Mesodermal cell (in vitro differentiated cells): ENCODE data around the gene PPP1R1C. TPM values are rescaled to one million over a fixed set of nuclear protein-coding genes. Genes with fewer than 3 reads are reported as not detected.

Experiments
- H3K27ac ChIP-seq: 2 replicates; pipeline ENCODE4 v1.7.0; 2013; ENCODE audit warnings: mild to moderate bottlenecking, low read depth, low read length, moderate library complexity; ENCODE audit not compliant: severe bottlenecking
- H3K36me3 ChIP-seq: 2 replicates; pipeline ENCODE4 v1.7.1; 2013; ENCODE audit warnings: mild to moderate bottlenecking, low read length, moderate library complexity; ENCODE audit not compliant: control insufficient read depth, insufficient read depth
- H3K4me1 ChIP-seq: one replicate; pipeline ENCODE4 v1.7.1; 2013; ENCODE audit warnings: mild to moderate bottlenecking, low read length; ENCODE audit not compliant: insufficient read depth, control insufficient read depth, poor library complexity, severe bottlenecking
- H3K4me3 ChIP-seq: 2 replicates; pipeline ENCODE4 v1.7.0; 2013; ENCODE audit warnings: low read length, control low read depth, mild to moderate bottlenecking; ENCODE audit not compliant: insufficient read depth, poor library complexity, severe bottlenecking; ENCODE audit errors: extremely low read depth
- H3K9me3 ChIP-seq: 2 replicates; pipeline ENCODE4 v1.7.1; 2013; ENCODE audit warnings: mild to moderate bottlenecking, low read length, moderate library complexity; ENCODE audit not compliant: control insufficient read depth
- WGBS, 2 experiments: methylation state at CpG; one replicate each; pipeline ENCODE4 v1.1.5; 2013; ENCODE audit warnings: missing lambda C conversion rate in 2 of 2; ENCODE audit not compliant: insufficient coverage in 2 of 2; 5-methylcytosine and 5-hydroxymethylcytosine counted together
- polyA plus RNA-seq, 2 experiments: library from polyadenylated mRNA; stranded (reverse); fragments of 50-300 nt; gene quantifications; one replicate each; pipeline ENCODE4 v1.2.3, GENCODE V29; 2013

Gene PPP1R1C, protein sequence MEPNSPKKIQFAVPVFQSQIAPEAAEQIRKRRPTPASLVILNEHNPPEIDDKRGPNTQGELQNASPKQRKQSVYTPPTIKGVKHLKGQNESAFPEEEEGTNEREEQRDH
- polyA plus RNA-seq (2013, experiment 1 of 2): 2.2 TPM
- polyA plus RNA-seq (2013, experiment 2 of 2): 1.6 TPM

DNA sequence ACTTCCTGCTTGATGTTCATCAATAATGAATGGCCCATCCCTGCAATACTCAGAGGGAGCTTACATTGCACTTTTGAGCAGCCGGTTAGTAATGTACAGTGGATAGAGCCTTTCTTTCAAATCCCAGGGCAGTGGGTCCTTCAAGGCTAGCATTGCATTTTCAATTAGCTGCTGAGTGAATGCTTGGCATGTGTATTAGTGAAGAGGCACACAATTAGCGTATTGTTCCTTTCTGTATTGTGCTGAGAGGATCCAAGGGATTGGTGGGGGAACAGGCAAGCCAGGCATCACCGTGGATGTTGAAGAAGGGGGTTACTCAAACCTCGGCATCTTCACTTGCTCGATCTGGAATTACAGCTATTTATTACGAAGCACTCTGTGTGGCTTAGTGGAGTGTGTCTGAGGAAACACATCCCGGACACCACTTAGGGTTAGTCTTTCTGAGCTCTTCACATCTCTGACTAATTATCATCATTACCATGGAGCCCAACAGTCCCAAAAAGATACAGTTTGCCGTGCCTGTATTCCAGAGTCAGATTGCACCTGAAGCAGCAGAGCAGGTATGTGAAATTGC, at the start of gene PPP1R1C:
Gene PPP1R1C, plus strand, starts transcription at position 222 of the 574 bp plus-strand sequence. Its CDS starts 258 bp downstream, at position 480.
- 87 to 93% methylated on average over 3 to 8 of the region's 8 CpGs for WGBS, 2 experiments
- Histone ChIP-seq H3K4me3 (no peak within 1 kb of the TSS), H3K4me1 (no peaks in the 10 kb centered on the region), H3K36me3 (no peaks in the 10 kb centered on the region), H3K27ac (no peak within 1 kb of the TSS), H3K9me3 (no peaks in the 10 kb centered on the region)

DNA sequence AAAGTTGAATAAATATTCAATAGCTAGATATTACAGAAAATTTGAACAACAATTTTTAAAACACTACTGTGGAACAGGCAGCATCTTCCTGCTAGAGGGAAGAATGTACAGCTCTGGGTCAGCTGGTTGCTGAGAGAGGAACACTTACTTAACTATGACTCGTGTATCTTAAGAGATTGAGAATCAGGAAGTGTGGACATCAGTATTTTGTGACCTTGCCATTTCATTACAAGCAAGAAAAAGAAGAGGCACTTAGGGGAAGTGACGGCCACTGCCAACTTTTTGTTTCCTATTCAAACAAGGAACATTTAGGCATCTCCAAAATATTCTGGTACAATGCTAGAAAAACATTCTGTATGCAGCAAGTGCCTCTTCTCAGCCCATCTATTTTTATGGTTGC, 48.2 kb upstream of the PPP1R1C start:
- H3K4me1 ChIP-seq: no peaks in the 10 kb centered on the region
- WGBS, 2 experiments: 60% methylated on average over 1 of the region's 2 CpGs; no CpG with 5 or more reads in 1 of the 2 experiments
- no peak overlapping the region for H3K4me3 ChIP-seq
- H3K27ac ChIP-seq: no peak overlapping the region
- H3K9me3 ChIP-seq: no peaks in the 10 kb centered on the region
- H3K36me3 ChIP-seq: no peaks in the 10 kb centered on the region

DNA sequence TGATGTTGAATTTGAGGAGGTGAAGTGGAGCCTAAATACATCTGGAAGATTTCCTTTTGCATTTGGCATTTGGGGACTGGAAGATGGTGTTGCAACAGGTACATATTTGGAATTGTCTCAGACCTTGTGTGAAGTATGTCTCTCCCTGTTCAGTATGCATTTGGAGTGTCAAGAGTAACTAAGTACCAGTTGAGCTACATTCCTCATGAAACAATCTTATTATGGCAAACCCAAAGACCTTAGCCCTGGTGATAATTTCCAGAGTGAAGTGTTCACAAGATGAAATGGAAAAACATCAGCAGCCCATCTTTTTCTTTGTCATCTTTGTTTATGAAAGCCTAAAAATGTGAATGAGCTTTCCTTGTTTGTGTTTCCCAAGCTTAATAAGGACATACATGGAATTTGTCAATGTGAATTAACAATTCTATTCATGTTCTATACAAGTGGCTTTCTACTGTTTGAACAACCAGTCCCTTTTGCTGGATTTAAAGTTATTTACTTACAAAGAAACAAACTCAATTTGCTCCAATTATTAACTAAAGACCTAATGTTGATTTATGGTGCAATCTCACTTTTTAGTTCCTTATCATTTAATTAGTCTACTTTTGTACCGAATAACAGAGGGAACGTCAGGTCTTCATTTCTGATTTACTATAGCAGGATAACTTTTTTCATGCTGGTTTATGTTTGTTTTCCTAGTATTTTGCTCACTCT, 42.1 kb upstream of the PPP1R1C start:
- H3K4me3 ChIP-seq: no peak overlapping the region
- H3K4me1 ChIP-seq: peaks cover 6% of the 10 kb centered on the region
- H3K9me3 ChIP-seq: no peaks in the 10 kb centered on the region
- WGBS, 2 experiments: 100% methylated on average over 2 of the region's 2 CpGs; no CpG with 5 or more reads in 1 of the 2 experiments
- peak overlapping the region; percentile 37 for H3K27ac ChIP-seq
- H3K36me3 ChIP-seq: no peaks in the 10 kb centered on the region

DNA sequence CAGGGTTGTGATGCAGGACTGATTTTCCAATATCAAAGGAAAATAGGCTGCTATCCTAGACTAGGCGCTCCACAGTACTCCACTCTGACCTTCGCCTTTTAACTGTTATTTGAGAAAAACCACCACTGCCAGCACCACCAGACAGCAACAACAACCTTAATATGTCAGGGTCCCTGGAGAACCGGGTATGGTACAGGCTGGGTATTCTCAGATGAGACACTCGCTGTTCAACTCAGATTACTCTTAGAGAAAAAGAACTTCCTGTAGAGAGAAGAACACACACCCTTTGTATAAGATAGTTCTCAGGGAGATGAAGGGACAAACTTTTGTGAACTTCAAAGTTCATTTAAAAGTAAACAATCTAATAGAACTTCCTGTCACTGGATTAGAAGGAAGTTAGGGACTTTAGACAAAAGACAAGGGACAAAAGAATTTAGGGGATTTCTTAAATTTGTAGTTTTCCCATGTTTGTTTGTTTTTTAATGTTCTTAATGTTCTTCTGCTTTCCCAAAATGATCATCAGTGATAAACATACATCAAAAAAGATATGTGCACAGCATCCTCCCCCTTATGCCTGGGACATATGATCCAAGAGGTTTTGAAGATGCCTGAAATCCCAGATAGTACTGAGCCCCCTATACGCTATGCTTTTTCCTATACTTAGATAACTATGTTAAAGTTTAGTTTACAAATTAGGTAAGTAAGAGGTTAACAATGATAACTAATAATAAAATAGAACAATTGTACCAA, 41.3 kb upstream of the PPP1R1C start:
- H3K27ac ChIP-seq: peak overlapping the region; percentile 37
- WGBS, 2 experiments: 100% methylated on average over 2 of the region's 5 CpGs
- peaks cover 6% of the 10 kb centered on the region for H3K4me1 ChIP-seq
- H3K4me3 ChIP-seq: no peak overlapping the region
- H3K36me3 ChIP-seq: no peaks in the 10 kb centered on the region
- H3K9me3 ChIP-seq: no peaks in the 10 kb centered on the region

DNA sequence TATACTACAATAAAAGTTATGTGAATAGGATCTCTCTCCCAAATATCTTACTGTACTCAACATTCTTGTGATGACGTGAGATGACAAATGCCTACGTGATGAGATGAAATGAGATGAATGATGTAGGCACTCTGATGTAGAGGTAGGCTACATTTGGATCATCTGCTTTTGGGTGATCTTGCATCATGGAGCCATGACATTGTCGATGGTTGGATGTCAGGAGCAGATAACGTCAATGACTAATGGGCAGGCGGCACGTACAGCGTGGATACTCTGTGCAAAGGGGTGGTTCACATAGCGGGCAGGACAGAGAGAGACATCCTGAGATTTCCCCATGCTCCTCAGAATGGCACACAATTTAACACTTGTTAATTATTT, 40.8 kb upstream of the PPP1R1C start:
- WGBS, 2 experiments: 91 to 94% methylated on average over 5 to 7 of the region's 8 CpGs
- Histone ChIP-seq H3K4me3 (no peak overlapping the region), H3K36me3 (no peaks in the 10 kb centered on the region), H3K9me3 (no peaks in the 10 kb centered on the region), H3K4me1 (peaks cover 6% of the 10 kb centered on the region), H3K27ac (no peak overlapping the region)

DNA sequence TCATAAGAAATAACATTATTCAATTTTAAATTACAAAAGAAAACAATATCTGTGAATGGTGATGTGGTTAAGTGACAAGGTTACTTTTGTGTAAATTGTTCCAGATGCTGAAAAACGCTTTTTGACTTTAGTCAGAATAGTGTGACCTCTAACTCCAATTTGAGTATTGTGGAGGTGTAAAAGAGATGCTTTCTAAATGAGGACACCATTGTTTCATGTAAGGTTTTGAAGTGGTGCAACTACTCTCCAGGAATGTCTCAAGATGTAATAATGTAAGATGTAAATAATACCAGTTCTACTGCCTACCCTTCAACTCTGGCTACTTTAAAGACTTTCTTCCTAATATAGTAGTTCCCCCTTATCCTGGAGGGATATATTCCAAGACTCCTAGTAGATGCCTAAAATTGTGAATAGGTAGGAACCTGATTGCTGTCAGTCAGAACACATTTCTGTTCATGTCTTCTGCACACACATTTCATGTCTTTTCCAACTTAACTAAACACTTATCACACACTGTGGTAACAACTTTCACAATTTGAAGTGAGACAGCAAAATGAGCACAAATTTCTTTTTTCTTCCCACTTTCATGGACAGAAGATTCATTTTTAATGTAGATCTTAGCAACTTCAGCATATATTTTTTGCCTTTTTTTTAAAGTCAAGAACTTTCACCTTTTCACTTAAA, 39.1 kb upstream of the PPP1R1C start:
- Histone ChIP-seq H3K9me3 (no peaks in the 10 kb centered on the region), H3K27ac (no peak overlapping the region), H3K4me1 (peaks cover 10% of the 10 kb centered on the region), H3K4me3 (no peak overlapping the region), H3K36me3 (no peaks in the 10 kb centered on the region)
- WGBS, 2 experiments: 83 to 86% methylated on average over 1 of the region's 1 CpG

DNA sequence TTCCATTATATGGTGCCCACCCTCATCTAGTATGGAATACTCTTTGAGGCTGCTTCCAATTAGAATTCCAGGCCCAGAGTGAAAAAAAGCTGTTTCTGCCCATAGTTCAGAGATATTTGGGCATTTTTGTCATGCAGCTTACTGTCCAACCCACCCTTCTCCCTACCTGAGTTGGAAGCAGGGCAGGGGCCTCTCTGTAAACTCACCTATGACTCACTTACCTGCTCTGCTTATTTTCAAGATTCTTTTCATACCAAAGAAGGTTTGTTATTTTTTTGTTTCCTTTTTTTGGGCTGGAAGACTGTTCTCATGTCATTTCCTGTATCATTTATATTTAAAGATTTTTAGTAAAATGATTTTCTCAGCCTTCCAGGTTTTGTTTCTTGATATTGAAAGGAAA, 38.4 kb upstream of the PPP1R1C start:
- Histone ChIP-seq H3K4me3 (no peak overlapping the region), H3K27ac (no peak overlapping the region), H3K9me3 (no peaks in the 10 kb centered on the region), H3K36me3 (no peaks in the 10 kb centered on the region), H3K4me1 (peaks cover 10% of the 10 kb centered on the region)

DNA sequence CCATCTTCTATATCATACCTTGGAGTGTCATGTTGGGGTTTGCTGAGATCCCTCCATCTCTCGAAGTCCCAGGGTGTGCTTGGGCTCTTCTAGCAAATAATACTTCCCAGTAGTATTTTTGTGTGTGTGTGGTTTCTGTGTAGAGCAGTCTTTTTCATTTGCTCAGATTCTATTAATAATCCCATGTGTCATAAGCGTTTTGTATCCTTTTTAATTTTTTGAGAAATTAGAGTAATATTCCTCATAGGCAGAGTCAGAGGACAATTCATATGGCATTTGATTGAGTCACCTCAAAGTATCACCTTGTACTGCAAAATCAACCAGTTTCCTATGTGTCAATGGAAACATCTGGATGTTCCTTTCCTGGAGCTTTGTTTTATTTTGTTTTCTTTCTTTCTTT, 37.4 kb upstream of the PPP1R1C start:
- WGBS, 2 experiments: 80% methylated on average over 1 of the region's 2 CpGs; no CpG with 5 or more reads in 1 of the 2 experiments
- Histone ChIP-seq H3K4me1 (peaks cover 13% of the 10 kb centered on the region), H3K27ac (no peak overlapping the region), H3K9me3 (no peaks in the 10 kb centered on the region), H3K4me3 (no peak overlapping the region), H3K36me3 (no peaks in the 10 kb centered on the region)

DNA sequence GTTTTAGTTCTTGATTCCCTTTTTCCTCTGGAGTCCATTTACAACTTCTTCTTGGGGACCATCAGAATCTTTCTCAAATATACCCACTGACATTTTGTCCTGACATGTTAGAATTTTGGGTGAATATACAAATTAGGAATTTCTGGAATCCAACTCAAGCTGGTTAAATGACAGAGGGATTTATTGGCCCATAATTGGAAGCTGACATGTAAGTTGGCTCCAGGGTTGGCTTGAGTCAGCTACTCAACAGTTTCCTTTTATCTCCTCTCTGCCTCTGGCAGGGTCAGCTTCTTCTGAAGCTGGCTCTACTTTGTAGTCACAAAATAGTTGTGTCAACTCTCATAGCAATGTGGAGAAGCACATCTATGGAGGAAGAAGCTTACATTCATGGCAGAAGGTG, 36.6 kb upstream of the PPP1R1C start:
- Histone ChIP-seq H3K36me3 (no peaks in the 10 kb centered on the region), H3K9me3 (no peaks in the 10 kb centered on the region), H3K4me1 (peaks cover 9% of the 10 kb centered on the region), H3K4me3 (no peak overlapping the region), H3K27ac (no peak overlapping the region)

DNA sequence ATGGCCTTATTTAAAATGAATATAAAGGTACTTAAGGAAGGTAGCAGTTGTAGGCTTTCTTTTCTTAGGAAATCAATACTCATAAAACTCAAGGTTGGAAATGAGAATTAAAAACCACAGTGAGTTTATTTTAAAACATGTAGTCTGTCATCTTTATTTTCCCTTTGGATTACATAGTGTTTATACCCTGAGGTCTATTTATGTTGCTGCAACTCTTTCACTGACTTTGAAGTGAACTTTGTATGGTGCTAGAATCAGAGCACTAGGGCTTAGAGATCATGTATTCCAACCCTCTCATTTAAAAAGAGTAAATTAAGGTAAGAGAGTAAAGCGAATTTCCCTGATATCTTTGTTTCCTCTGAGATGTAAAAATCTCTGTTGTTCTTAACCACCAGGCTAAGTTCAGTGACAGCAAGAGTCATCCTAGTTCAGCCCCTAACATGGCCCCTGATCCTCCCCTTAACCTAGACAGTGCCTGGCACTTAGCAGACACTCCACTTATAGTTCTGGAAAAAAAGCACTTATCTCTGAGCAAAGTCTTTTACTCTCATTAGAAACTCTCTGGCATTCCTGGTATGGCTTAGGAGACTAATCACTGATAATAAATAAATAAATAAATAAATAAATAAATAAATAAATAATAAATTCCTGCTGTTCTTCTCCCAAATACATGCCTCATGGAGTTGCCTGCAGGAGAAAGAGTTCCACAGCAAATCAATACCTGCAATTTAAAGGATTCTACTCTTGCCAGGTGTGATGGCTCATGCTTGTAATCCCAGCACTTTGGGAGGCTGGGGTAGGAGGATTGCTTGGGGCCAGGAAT, 33.0 kb upstream of the PPP1R1C start:
- H3K9me3 ChIP-seq: no peaks in the 10 kb centered on the region
- peaks cover 7% of the 10 kb centered on the region for H3K4me1 ChIP-seq
- no peak overlapping the region for H3K27ac ChIP-seq
- H3K36me3 ChIP-seq: no peaks in the 10 kb centered on the region
- no CpG with 5 or more reads among the region's 1 CpG for WGBS, 2 experiments
- no peak overlapping the region for H3K4me3 ChIP-seq
